ENCODE data around the gene BPIFB4. TPM values are rescaled to one million over a fixed set of nuclear protein-coding genes. Genes with fewer than 3 reads are reported as not detected.

BPIFB4 gene
- total RNA-seq, 1 experiment from 2014 or later, result not detected

GRCh38 chr20:33037456-33037855 lies 42.0 kb upstream of the BPIFB4 start:
- CTCF ChIA-PET, result no interaction called here
- H3K27me3 Mint-ChIP-seq (ENCODE audit: unreplicated experiment), result peaks cover 53% of the 10 kb centered on the region
- H3K36me3 Mint-ChIP-seq (ENCODE audit: insufficient read depth, unreplicated experiment), result no peaks in the 10 kb centered on the region
- BruUV-seq (replicated peaks), result no TSS peak
- no peak for TF ChIP-seq CTCF (IDR thresholded peaks at IDR 0.05; ENCODE audit: unreplicated experiment)
- intact Hi-C loops (cut with micrococcal nuclease; ENCODE audit: unreplicated experiment), result no loop called here
- no peak overlapping the region for H3K4me3 Mint-ChIP-seq (ENCODE audit: low read depth, unreplicated experiment)
- no peaks in the 10 kb centered on the region for H3K4me1 Mint-ChIP-seq (ENCODE audit: low read depth, unreplicated experiment)
- no peak overlapping the region for H3K27ac Mint-ChIP-seq (ENCODE audit: unreplicated experiment)
- H3K9me3 Mint-ChIP-seq (ENCODE audit: low read depth, unreplicated experiment), result no peaks in the 10 kb centered on the region
- DNase-seq, result no peak

GRCh38 chr20:33038243-33038642 lies 41.2 kb upstream of the BPIFB4 start:
- H3K27me3 Mint-ChIP-seq (ENCODE audit: unreplicated experiment), result peaks cover 61% of the 10 kb centered on the region
- H3K4me1 Mint-ChIP-seq (ENCODE audit: low read depth, unreplicated experiment), result no peaks in the 10 kb centered on the region
- H3K36me3 Mint-ChIP-seq (ENCODE audit: insufficient read depth, unreplicated experiment), result no peaks in the 10 kb centered on the region
- H3K9me3 Mint-ChIP-seq (ENCODE audit: low read depth, unreplicated experiment), result no peaks in the 10 kb centered on the region
- no peak overlapping the region for H3K4me3 Mint-ChIP-seq (ENCODE audit: low read depth, unreplicated experiment)
- no peak for DNase-seq
- no peak for TF ChIP-seq CTCF (IDR thresholded peaks at IDR 0.05; ENCODE audit: unreplicated experiment)
- CTCF ChIA-PET, result no interaction called here
- H3K27ac Mint-ChIP-seq (ENCODE audit: unreplicated experiment), result no peak overlapping the region
- BruUV-seq (replicated peaks), result no TSS peak
- intact Hi-C loops (cut with micrococcal nuclease; ENCODE audit: unreplicated experiment), result no loop called here

DNA sequence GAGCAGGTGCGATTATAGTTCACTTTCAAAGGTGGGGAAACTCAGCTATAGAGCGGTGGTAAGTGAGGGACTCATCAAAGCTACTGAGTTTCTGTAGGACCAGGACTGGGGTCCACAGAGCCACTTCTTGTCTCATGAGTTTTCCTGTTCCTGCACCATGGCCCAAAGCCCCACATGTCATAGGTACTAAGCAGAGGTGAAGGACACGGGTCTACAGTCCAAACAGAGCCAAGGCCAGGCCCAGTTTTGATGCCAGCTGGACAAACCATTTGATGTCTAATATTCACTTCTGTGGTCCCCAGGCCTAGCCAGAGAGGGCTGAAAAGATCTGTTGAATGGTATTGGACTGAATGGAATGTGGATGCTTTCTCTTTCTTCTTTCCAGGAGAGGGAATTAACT lies 37.0 kb upstream of the BPIFB4 start:
- no peak overlapping the region for H3K27ac Mint-ChIP-seq (ENCODE audit: unreplicated experiment)
- peaks cover 99% of the 10 kb centered on the region for H3K27me3 Mint-ChIP-seq (ENCODE audit: unreplicated experiment)
- DNase-seq, result no peak
- H3K4me1 Mint-ChIP-seq (ENCODE audit: low read depth, unreplicated experiment), result no peaks in the 10 kb centered on the region
- no peak for TF ChIP-seq CTCF (IDR thresholded peaks at IDR 0.05; ENCODE audit: unreplicated experiment)
- no peaks in the 10 kb centered on the region for H3K9me3 Mint-ChIP-seq (ENCODE audit: low read depth, unreplicated experiment)
- no peaks in the 10 kb centered on the region for H3K36me3 Mint-ChIP-seq (ENCODE audit: insufficient read depth, unreplicated experiment)
- CTCF ChIA-PET, result interaction anchor here (1.2 kb wide), 1 partner anchor 12 kb away, joined by 3 read pairs; the partner anchor contains the start of gene BPIFB3
- H3K4me3 Mint-ChIP-seq (ENCODE audit: low read depth, unreplicated experiment), result no peak overlapping the region
- intact Hi-C loops (cut with micrococcal nuclease; ENCODE audit: unreplicated experiment), result no loop called here
- BruUV-seq (replicated peaks), result no TSS peak

DNA sequence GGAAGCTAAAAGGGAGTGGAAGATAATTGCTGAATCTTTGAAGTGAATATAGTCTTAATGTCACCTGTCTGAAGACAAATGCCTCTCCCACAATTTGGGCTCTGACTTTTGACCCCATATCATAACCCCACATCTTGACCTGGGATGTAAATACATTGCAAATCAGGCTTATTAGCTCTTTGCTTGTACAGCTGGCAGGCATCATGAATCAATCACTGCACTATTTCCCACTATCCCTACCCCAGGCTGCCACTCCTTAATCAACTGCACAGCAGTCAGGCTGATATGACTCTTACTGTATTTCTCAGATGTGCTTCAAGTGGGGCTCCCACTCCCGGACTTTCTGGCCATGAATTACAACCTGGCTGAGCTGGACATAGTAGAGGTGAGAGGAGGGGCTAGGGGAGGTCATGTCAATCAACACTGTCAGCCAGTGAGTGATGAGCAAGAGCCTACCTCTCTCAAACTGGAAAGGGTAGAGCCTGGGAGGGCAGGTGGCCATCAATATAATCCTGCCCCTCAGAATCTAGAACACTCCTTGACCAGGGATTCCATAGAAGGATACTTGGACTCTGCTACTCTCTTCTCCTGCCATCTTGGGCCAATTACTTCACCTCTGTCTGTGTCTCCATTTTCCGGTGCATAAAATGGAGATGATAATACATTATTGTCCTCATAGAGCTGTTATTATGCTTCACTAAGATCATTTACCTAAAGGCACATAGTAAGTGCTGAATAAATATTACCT lies 36.3 kb upstream of the BPIFB4 start:
- no peak for TF ChIP-seq CTCF (IDR thresholded peaks at IDR 0.05; ENCODE audit: unreplicated experiment)
- Mint-ChIP-seq H3K36me3 (ENCODE audit: insufficient read depth, unreplicated experiment) (no peaks in the 10 kb centered on the region), H3K9me3 (ENCODE audit: low read depth, unreplicated experiment) (no peaks in the 10 kb centered on the region), H3K4me3 (ENCODE audit: low read depth, unreplicated experiment) (no peak overlapping the region), H3K27ac (ENCODE audit: unreplicated experiment) (no peak overlapping the region), H3K27me3 (ENCODE audit: unreplicated experiment) (peaks cover 99% of the 10 kb centered on the region), H3K4me1 (ENCODE audit: low read depth, unreplicated experiment) (no peaks in the 10 kb centered on the region)
- no peak for DNase-seq
- intact Hi-C loops (cut with micrococcal nuclease; ENCODE audit: unreplicated experiment), result no loop called here
- no TSS peak for BruUV-seq (replicated peaks)
- CTCF ChIA-PET, result interaction anchor here (1.2 kb wide), 1 partner anchor 11 kb away, joined by 3 read pairs; the partner anchor contains the start of gene BPIFB3

Measured in Calu3 (cell line).